ENCODE measurements around the gene PLEKHD1.

GRCh38 chr14:69561893-69562292 lies 77.4 kb downstream of the PLEKHD1 start:
- TF ChIP-seq CTCF (conservative IDR thresholded peaks at IDR 0.05; ENCODE audit: low read depth, low read length), result no peak
- no peak for TF ChIP-seq EZH2 (IDR thresholded peaks at IDR 0.05; ENCODE audit: borderline replicate concordance, low read depth, low read length, poor library complexity, severe bottlenecking)
